Stimulated activated CD4-positive, alpha-beta T cell treated with anti-CD3 and anti-CD28 coated beads, Interleukin-1b, Interleukin-23, amount 100 ng/mL, for 1 hour (primary cell): Measurements from ENCODE around the gene INO80B.
"Not testable (repeated sequence)": the region's sequence is repeated elsewhere in the genome, so short reads cannot be mapped to it uniquely, and the experiment has no call there.

ENCODE experiments used
- DNase-seq, 2 donors: peaks; one replicate each; pipeline ENCODE4 v3.0.0-alpha.2; 2020; ENCODE audit warnings: low read depth in 2 of 2

The INO80B gene

GRCh38 chr2:74425523-74425922 is 29.4 kb upstream of the INO80B start:
- no peak for DNase-seq

GRCh38 chr2:74426181-74426758 is 28.6 kb upstream of the INO80B start:
- no peak for DNase-seq

DNA sequence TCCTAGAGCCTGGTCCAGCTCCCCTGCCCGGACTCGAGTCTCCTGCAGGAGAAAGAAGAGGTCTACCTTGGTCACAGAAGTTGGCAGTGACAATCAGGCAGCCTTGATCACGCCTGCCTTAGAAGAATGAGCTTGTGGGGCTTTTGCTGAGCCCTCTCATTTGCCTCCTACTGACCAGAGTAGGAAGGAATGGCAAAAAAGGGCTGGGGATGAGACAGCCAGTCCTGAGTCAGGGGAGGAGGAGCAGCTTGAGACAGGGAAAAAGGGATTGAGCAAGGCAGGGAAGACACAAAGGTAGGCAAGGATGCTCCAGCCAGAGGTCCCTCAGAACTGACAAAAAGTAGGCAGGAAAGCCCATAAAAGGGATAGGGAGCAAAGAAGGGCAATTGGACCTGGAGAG is 27.3 kb upstream of the INO80B start:
- DNase-seq = no peak

DNA sequence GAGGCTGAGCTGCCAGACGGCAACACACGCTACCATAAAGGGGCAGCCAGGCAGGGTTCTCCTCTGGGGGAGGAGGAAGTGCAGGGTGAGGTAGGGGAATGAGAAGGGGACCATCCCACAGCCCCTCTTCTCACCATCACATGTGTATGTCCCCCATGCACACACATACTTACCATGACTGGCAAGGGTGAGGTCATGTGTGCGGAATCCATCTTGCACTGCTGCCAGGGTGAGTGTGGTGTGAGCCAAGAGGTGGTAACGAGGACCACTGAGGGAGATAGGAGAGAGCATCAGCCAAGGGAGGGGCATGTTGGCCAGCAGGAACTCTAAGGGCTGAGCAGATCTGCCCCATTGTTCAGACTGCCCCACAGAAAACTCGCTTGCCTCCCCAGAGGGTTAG is 26.2 kb upstream of the INO80B start:
- DNase-seq = no peak

DNA sequence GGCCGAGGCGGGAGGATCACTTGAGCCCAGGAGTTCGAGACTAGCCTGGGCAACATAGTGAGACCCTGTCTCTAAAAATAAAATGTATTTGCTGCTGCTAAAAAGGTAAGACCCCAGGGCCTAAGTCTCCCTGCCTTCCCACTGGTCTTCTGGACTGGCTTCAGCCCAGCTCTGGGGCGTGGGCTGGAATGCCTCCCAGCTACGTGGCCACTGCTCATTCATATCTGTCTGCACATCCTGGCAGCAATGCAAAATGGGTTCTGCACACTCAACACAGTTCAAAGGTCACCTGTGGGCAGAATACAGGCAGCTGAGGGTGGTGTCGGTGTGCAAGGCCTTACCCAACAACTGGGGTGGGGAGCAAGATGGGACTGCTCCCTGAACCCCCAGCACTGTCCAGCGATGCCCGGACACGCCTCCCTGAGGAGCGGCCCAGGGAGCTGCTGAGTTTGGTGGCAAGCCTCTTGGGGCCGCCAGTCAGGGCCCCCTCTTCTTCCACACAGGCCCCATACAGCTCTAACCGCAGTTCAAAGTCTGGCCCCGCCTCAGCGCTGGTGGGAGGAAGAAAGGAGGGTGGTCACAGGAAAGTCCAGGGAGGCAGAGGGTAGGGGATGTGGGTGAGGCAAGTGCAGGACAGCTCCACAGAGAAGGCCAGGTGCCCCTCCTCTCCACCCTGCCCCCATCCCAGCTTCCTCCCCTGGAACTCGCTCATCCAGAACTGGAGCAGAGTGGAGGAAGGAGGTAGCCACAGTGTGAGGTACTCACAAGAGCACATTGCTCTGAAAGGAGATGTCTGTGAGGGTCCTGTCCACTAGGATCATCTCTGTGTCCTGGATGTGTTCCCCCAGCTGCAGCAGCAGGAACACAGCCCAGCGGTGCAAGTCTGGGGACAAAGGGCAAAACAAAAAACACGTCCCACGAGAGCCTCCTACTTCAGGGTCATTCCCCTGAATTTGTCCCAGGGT is 25.1 kb upstream of the INO80B start:
- no peak for DNase-seq

GRCh38 chr2:74430502-74430901 is 24.4 kb upstream of the INO80B start:
- DNase-seq = no peak

- no peak for DNase-seq
Observed at GRCh38 chr2:74436111-74436805, 18.6 kb upstream of the INO80B start.

DNA sequence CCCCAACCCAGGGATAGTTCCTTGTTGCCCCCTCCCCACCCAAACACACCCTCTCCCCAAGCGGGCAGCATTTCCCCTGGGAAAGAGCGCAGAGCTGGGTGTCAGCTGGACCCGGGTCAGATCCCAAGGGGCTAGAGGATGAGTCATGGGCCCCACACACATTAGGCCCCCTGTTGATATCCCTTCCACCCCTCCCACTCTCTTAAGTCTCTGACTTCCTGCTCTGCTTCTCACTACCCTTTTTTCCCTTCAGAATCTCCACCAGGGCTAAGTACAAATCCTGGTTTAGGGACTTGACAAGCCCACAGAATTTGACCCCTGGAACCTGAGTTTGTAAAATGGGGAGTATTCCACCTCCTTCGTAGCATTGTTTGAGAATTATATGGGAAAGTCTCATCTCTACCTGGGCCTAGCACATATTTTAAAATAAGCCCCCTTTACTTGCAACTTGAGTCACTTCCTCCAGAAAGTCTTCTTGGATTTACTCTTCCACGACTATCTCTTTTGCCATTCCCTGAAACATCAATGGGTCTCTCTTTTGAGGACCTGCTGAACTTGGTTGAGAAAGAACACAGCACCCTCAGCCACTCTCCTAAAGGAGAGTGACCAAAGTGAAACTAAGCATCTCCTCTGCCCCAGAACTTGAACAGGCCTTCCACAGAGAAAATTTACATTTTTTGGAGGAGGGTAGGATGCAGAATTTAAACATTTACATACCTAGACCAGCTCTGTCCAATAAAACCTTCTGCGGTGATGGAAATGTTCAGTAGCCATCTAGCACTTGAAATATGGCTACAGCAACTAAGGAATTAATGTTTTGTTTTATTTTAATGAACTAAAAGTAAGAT is 17.8 kb upstream of the INO80B start:
- DNase-seq = no peak

DNA sequence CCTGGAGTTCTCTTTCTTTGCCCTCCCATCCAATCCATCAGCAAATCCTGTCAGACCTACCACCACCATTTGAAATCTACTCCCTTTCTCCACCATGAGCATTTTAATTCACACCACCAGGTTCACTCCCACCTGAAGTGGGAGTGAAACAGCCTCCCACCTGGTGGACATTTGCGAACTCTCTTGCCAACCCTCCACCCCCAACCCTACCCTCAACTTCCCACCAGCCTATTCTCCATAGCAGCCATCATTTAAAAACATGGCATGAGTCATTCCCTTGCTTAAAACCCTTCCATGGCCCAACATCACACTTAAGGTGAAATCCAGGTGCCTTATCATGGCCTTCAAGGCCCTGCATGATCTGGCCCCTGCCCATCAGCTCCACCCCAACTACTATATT is 16.6 kb upstream of the INO80B start:
- DNase-seq = no peak

- DNase-seq = no peak
Observed at GRCh38 chr2:74439373-74439772, 15.5 kb upstream of the INO80B start.

GRCh38 chr2:74439803-74440377 is 15.0 kb upstream of the INO80B start:
- DNase-seq = no peak

DNA sequence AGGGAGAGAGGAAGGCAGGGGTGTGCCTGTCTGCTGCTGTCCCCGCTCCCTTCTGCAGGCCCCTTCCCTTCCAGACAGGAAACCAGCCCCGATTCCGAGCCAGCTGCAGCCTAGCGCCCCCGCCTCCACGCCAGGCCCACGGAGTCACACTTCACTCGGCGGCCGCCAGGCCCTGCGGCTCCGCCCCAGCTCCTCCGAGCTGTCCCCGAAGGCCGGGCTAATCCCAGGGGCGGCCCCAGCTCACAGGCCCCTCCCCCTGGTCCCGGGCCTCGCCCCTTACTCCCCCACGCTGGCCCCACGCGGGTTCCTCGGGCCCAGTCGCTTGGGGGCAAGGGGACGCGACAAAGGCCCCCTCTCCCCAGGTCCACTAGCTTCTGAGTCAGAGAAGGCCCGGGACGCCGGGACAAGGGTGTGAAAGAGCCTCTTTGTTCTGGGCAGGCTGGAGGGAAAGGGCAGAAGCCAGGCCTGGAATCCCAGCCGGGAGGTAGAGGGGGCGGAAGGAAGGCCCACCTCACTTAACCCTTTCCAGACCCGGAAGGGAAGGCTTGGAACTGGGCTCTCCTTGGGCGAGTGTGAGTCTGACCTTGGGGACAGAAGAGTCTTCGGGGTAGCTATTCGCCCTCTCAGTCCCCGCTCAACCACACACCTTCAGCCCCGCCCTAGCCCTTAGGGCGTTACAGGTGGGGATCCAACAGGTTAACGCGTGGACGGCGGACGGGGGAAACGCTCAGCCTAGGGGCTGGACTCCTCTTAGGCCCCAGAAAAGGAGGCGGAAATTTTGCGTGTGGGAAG is 14.3 kb upstream of the INO80B start:
- no peak for DNase-seq

GRCh38 chr2:74441170-74441689 is 13.7 kb upstream of the INO80B start:
- DNase-seq = no peak

- no peak for DNase-seq
Observed at GRCh38 chr2:74441690-74442482, 13.0 kb upstream of the INO80B start, which contains the start of gene RTKN. RTKN (minus strand) TSS chr2:74441937; CDS start chr2:74441816, 121 bp downstream.

DNA sequence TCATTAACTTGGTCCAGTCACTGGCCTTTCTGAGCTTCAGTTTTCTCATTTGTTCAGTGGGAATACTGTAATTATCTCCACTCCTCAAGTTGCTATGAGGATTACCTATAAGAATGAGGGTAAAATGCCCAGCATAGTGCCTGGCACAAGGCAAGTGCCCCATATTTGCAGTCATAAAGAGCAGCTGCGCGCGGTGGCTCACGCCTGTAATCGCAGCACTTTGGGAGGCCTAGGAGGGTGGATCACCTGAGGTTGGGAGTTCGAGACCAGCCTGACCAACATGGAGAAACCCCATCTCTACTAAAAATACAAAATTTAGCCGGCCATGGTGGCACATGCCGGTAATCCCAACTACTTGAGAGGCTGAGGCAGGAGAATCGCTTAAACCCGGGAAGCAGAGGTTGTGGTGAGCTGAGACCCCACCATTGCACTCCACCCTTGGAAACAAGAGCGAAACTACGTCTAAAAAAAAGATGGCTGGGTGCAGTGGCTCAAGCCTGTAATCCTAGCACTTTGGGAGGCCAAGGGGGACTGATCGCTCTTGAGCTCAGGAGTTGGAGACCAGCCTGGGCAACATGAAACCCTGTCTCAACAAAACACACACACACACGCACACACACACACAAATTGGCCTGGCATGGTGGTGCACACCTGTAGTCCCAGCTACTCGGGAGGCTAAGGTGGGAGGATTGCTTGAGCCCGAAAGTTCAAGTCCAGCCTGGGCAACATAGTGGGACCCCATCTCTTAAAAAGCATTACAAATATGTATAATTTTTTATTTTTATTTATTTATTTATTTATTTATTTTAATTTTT is 12.2 kb upstream of the INO80B start:
- DNase-seq = not testable (repeated sequence)

DNA sequence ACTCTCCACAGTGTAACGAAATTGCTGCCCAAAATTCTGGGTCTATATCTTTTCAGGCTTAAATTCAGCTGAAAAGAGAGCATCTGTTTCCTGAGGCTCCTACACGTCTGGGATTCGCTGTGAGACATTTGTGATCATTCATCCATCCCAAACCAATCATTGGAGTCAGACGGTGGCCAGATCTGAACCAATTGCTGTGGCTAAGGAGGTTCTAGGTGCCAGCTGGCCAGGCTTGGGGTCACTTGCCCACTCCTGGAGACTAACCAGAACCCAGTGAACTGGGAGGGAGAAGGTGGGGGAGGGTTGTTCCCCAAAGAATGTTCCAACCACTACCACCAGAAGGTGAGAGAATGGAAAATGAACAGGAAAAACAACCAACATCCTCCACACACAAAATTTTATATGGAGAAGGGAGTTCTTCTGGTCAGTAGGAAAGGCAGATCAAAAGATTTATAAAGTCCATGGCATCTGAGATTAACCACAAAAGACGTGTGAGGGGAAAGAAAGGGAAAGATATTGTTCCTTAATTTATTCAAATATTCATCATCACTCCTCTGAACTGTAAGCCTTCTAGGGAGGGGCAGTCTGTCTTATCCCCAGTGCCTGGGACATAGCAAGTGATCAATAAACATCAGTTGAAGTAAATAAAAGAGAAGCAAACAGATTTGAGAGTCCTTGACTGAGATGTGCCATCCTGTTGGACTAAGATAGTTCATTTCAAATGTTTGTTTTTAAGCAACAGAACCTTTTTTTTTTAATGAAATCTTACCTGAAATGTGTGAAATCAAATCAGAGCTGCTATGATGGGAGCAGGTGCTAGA is 10.2 kb upstream of the INO80B start:
- no peak for DNase-seq

DNA sequence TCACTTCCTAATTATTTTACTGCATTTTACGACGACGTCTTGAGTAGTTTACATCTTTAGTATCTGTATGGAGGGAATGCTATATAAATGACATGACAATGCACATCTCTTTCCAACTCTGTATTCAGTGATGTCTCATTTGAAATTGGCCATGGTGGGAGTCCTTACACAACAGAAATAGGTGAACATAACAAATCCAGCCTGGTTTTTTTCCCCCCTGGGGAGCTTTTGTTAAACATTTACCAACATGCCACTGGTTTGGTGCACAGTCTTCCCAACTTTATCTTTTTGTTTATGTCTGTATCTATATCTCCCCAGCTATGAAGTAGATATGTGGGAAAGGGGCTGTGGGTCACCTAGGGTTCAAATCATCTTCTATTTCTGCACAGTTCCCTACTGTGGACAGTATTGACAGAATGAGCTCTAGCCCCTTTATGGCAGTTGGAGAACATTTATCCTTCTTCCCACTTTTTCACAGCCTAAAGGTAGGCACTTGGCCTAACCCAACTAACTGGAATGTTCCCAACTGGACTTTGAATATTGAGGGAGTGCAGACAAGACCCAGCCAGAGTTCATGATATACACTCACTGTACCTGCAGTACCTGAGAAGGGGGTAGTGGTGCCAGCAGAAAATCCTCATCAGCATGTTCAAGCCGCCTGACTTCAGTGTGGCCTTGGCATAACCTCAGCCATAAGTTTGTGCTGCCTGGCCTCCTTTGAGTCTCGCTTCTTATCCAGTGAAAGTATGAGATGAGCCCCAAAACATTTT is 7.5 kb upstream of the INO80B start:
- no peak for DNase-seq
